PC-3 (cell line): ENCODE results near the gene HOXD12.

ENCODE experiments used
- CTCF ChIP-seq: fragments of 300-600 bp; sonication (generic); conservative IDR thresholded peaks from 2 replicates; pipeline ENCODE4 v1.5.1; 2017; ENCODE audit warnings: antibody characterized with exemption, low read depth, mild to moderate bottlenecking, low read length
- EZH2 ChIP-seq: fragments of 300-600 bp; sonication (generic); IDR thresholded peaks from one replicate; pipeline ENCODE4 v1.6.1; 2017; ENCODE audit warnings: antibody characterized with exemption, mild to moderate bottlenecking, low read length; ENCODE audit not compliant: unreplicated experiment
- EZH2phosphoT487 ChIP-seq: fragments of 300-600 bp; sonication (generic); IDR thresholded peaks from 2 replicates; pipeline ENCODE4 v1.6.1; 2018; ENCODE audit warnings: mild to moderate bottlenecking, antibody characterized with exemption, low read length, borderline replicate concordance

GRCh38 chr2:176112375-176113302 lies 13.0 kb downstream of the HOXD12 start:
- TF ChIP-seq CTCF (no peak), EZH2 (no peak), EZH2phosphoT487 (no peak)
